Liver (tissue), 3 donors: ENCODE measurements around the gene LINS1.

Source experiments
- ATF3 ChIP-seq: IDR thresholded peaks from 2 replicates; pipeline ENCODE4 v1.6.1; 2016; ENCODE audit warnings: antibody characterized with exemption
- CTCF ChIP-seq: fragments of 150-350 bp; IDR thresholded peaks from 2 replicates; pipeline ENCODE4 v1.5.1; 2017; ENCODE audit warnings: improper control_type of control experiment, low read depth, low read length; ENCODE audit not compliant: missing input control
- EGR1 ChIP-seq, 2 donors: IDR thresholded peaks; 2 replicates each; pipeline ENCODE4 v1.6.1; 2016 to 2018; ENCODE audit warnings: antibody characterized with exemption in 2 of 2, low read depth in 2 of 2
- FOXA1 ChIP-seq: IDR thresholded peaks from 2 replicates; pipeline ENCODE4 v1.6.1; 2016; ENCODE audit warnings: antibody characterized with exemption
- GABPA ChIP-seq, 2 donors: IDR thresholded peaks in 1 of 2; conservative IDR thresholded peaks in 1 of 2; 2 replicates each; pipeline ENCODE4 v1.6.1; 2016; ENCODE audit warnings: antibody characterized with exemption in 2 of 2, mild to moderate bottlenecking in 1 of 2, moderate library complexity in 1 of 2
- JUND ChIP-seq, 2 donors: IDR thresholded peaks; 2 replicates each; pipeline ENCODE4 v1.6.1; 2016; ENCODE audit warnings: antibody characterized with exemption in 2 of 2
- MAX ChIP-seq: IDR thresholded peaks from 2 replicates; pipeline ENCODE4 v1.6.1; 2016; ENCODE audit warnings: antibody characterized with exemption
- RAD21 ChIP-seq, 2 donors: IDR thresholded peaks; 2 replicates each; pipeline ENCODE4 v1.6.1; 2016; ENCODE audit warnings: antibody characterized with exemption in 2 of 2, mild to moderate bottlenecking in 2 of 2
- REST ChIP-seq: IDR thresholded peaks from 2 replicates; pipeline ENCODE4 v1.6.1; 2016; ENCODE audit warnings: antibody characterized with exemption, mild to moderate bottlenecking
- SP1 ChIP-seq: IDR thresholded peaks from 2 replicates; pipeline ENCODE4 v1.6.1; 2018; ENCODE audit warnings: antibody characterized with exemption, mild to moderate bottlenecking
- TAF1 ChIP-seq: conservative IDR thresholded peaks from 2 replicates; pipeline ENCODE4 v1.6.1; 2016; ENCODE audit warnings: antibody characterized with exemption, mild to moderate bottlenecking
- YY1 ChIP-seq: IDR thresholded peaks from 2 replicates; pipeline ENCODE4 v1.6.1; 2016; ENCODE audit warnings: antibody characterized with exemption, mild to moderate bottlenecking
- donor health status: healthy.
- donor health status: healthy.

- no peak for TF ChIP-seq CTCF
- TF ChIP-seq REST: no peak
- TF ChIP-seq YY1: no peak
- no peak for TF ChIP-seq TAF1
- no peak for TF ChIP-seq SP1
- TF ChIP-seq MAX: no peak
- TF ChIP-seq JUND (IDR thresholded peaks at IDR 0.05): no peak
- TF ChIP-seq GABPA (IDR thresholded peaks at IDR 0.05 in 1 of 2, conservative IDR thresholded peaks at IDR 0.05 in 1 of 2): no peak
- TF ChIP-seq ATF3: no peak
- no peak for TF ChIP-seq RAD21 (IDR thresholded peaks at IDR 0.05)
- TF ChIP-seq FOXA1: no peak
- TF ChIP-seq EGR1 (IDR thresholded peaks at IDR 0.05; ENCODE audit: low read depth in 2 of 2): no peak
These were observed 21.6 kb downstream of the LINS1 start for GRCh38 chr15:100580414-100580813.
